Mucosa of descending colon (tissue), 3 donors: ENCODE data around the gene WLS. TPM values are rescaled to one million over a fixed set of nuclear protein-coding genes. Genes with fewer than 3 reads are reported as not detected.

ENCODE experiments used
- ATAC-seq: fragments of 200-7000 bp; cut with Tn5 transposase; one replicate; pipeline ENCODE4 v1.9.1; 2020; ENCODE audit warnings: mild to moderate bottlenecking, moderate library complexity
- DNase-seq, 3 donors: peaks; one replicate each; pipeline ENCODE4 v3.0.0-alpha.2; 2020
- H3K36me3 ChIP-seq: fragments of 200-600 bp; one replicate; pipeline ENCODE4 v1.8.0; 2021; ENCODE audit warnings: low read depth, mild to moderate bottlenecking
- H3K4me1 ChIP-seq: fragments of 200-600 bp; one replicate; pipeline ENCODE4 v1.8.0; 2021; ENCODE audit warnings: low read depth, mild to moderate bottlenecking
- H3K4me3 ChIP-seq: fragments of 200-600 bp; one replicate; pipeline ENCODE4 v1.8.0; 2021; ENCODE audit warnings: mild to moderate bottlenecking
- H3K9me3 ChIP-seq: fragments of 200-600 bp; one replicate; pipeline ENCODE4 v1.8.0; 2021; ENCODE audit warnings: mild to moderate bottlenecking
- intact Hi-C, 2 donors: fragments of 100-400 bp; cut with DNase I in 1 of 2; cut with micrococcal nuclease in 1 of 2; formaldehyde crosslinking; loops; one replicate each; pipeline versions ENCODE4 v1.11.0 to v1.11.1; 2022; cut with DNase I, micrococcal nuclease
- total RNA-seq, 3 donors: library from RNA; stranded (reverse); fragmentation: NEBNext Ultra II Directional in 2 of 3; extraction: Animal tissue kit (Norgen Biotek cat#: 25700) in 2 of 3; gene quantifications; one replicate each; pipeline versions ENCODE4 v1.2.1 to v1.2.4, GENCODE V29; 2021 to 2023
- TF ChIP-seq, protein P1 (sequence below): fragments of 200-600 bp; IDR thresholded peaks from one replicate; pipeline ENCODE4 v1.8.0; 2022; ENCODE audit warnings: antibody characterized with exemption, mild to moderate bottlenecking
- donor health status: DM: no; HTN: no; CAD: no; lungs with moderate emphysema.
- donor health status: DM: no; HTN: no; CAD: no.
- donor health status: DM: no; HTN: yes; CAD: no.

WLS gene
- total RNA-seq, 3 donors from 2014 or later = 100 to 182 (median 118) TPM

GRCh38 chr1:68231627-68232288, 565 bp downstream of the WLS start:
- intact Hi-C loops = loop anchor here (5.0 to 10.0 kb wide), 3 partner anchors 89 to 107 kb away; no protein-coding TSS in a partner anchor
- Histone ChIP-seq H3K9me3 (no peaks in the 10 kb centered on the region), H3K36me3 (no peaks in the 10 kb centered on the region), H3K4me1 (no peaks in the 10 kb centered on the region), H3K4me3 (peak overlapping the region; percentile 33)
- TF ChIP-seq, protein P1, sequence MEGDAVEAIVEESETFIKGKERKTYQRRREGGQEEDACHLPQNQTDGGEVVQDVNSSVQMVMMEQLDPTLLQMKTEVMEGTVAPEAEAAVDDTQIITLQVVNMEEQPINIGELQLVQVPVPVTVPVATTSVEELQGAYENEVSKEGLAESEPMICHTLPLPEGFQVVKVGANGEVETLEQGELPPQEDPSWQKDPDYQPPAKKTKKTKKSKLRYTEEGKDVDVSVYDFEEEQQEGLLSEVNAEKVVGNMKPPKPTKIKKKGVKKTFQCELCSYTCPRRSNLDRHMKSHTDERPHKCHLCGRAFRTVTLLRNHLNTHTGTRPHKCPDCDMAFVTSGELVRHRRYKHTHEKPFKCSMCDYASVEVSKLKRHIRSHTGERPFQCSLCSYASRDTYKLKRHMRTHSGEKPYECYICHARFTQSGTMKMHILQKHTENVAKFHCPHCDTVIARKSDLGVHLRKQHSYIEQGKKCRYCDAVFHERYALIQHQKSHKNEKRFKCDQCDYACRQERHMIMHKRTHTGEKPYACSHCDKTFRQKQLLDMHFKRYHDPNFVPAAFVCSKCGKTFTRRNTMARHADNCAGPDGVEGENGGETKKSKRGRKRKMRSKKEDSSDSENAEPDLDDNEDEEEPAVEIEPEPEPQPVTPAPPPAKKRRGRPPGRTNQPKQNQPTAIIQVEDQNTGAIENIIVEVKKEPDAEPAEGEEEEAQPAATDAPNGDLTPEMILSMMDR = no peak
- ATAC-seq = peak; percentile 61
- DNase-seq = peak; percentile 69 to 77 (median 72)

DNA sequence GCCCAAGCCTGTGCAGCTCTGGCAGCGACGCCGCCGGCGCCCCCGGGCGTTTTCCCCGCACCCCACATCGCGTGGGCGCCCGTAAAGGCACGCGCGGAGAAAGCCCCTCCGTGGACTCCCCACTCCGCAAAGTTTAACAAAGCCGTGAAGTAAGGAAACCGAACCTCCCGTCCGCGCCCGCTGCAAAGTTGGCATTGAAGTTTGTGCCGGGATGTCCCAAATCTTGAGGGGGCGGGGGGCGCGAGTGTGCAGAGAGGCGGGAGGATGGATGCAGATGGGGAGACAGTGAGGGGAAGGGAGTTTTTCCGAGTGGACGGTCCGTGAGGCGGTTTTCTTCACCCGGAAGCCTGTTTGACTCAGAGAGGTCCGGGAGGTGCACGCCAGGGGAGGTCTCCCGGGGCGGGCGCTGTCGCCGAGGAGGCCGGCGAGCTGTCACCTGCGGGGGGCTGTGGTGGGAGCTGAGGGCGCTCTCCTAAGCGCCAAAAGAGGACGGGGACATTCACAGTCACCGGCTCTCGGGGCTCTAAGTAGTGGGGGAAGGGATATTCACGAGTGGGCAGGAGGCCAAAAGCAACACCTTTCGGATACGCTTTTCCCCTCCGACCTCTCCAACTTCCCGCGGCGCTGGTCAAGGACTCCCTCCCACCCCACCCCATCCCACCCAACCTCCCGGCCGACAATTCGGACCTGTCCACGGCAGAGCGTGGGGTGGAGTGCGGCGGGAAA, 1.3 kb downstream of the WLS start:
- no peaks in the 10 kb centered on the region for H3K36me3 ChIP-seq
- TF ChIP-seq, protein P1 = no peak
- peak overlapping the region; percentile 33 for H3K4me3 ChIP-seq
- no peaks in the 10 kb centered on the region for H3K4me1 ChIP-seq
- intact Hi-C loops = loop anchor here (5.0 to 10.0 kb wide), 3 partner anchors 89 to 106 kb away; no protein-coding TSS in a partner anchor
- DNase-seq (peak; percentile 33 to 66 (median 57)), ATAC-seq (peak; percentile 53)
- no peaks in the 10 kb centered on the region for H3K9me3 ChIP-seq

- intact Hi-C loops = loop anchor here (5.0 to 10.0 kb wide), 3 partner anchors 88 to 106 kb away; no protein-coding TSS in a partner anchor
- Histone ChIP-seq H3K4me1 (no peaks in the 10 kb centered on the region), H3K4me3 (no peak overlapping the region), H3K9me3 (no peaks in the 10 kb centered on the region), H3K36me3 (no peaks in the 10 kb centered on the region)
- peak; percentile 3 for ATAC-seq
- TF ChIP-seq, protein P1 = no peak
- DNase-seq = no peak
These were observed 1.9 kb downstream of the WLS start for GRCh38 chr1:68230484-68230802.

DNA sequence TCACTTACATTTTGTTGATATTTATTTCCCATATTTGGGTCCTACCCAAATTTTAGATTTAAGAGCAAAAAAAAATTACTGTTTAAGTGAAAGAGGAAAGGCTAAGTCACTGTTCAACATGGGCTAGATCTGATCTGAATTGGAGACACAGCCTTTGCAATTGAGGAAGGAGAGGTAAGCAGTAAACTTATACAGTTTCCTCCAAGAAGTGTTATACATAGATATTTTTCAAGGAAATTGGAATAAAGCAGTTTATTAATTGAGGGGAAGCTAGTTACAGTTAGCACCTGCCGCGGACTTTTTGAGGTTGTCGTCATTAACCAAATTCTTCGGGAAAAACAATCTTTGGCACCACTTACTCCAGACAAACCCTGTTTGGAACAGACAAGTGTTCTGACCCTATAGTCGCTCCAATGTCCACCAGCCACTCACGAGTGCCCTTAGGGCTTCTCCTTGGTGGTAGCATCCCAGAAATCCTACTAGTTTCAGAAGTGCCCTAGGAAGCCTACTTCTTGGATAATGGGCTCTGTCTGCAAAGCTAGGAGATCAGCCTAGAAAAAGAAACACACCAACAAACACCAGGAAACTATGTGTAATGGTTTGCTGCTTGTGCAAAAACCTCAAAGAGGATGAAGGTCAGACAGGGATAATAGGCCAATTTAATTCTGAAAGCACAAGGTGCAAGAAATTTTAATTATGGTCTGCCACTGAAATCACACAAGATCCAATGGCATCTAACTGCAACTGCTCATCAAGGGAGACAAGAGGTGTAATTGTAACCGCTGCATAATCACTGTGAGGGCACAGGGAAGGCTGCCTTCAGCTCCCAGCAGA, 2.5 kb downstream of the WLS start:
- no peak for DNase-seq
- H3K9me3 ChIP-seq = no peaks in the 10 kb centered on the region
- TF ChIP-seq, protein P1 = no peak
- no peaks in the 10 kb centered on the region for H3K36me3 ChIP-seq
- H3K4me1 ChIP-seq = no peaks in the 10 kb centered on the region
- intact Hi-C loops = loop anchor here (5.0 to 10.0 kb wide), 3 partner anchors 88 to 105 kb away; no protein-coding TSS in a partner anchor
- no peak overlapping the region for H3K4me3 ChIP-seq
- ATAC-seq = peak; percentile 3

- TF ChIP-seq, protein P1 = no peak
- H3K4me1 ChIP-seq = no peaks in the 10 kb centered on the region
- H3K36me3 ChIP-seq = no peaks in the 10 kb centered on the region
- no peaks in the 10 kb centered on the region for H3K9me3 ChIP-seq
- ATAC-seq (no peak), DNase-seq (no peak)
- intact Hi-C loops = no loop called here
- no peak overlapping the region for H3K4me3 ChIP-seq
These were observed 3.5 kb downstream of the WLS start for GRCh38 chr1:68228851-68229250.
